GM20000 (cell line): ENCODE data around the gene FCER2.

Source experiments
- DNase-seq: peaks from one replicate; pipeline ENCODE4 v3.0.0; 2012; ENCODE audit warnings: low spot score
- TF ChIP-seq, protein P1 (sequence below): IDR thresholded peaks from 2 replicates; pipeline ENCODE4 v1.5.1; 2012; ENCODE audit warnings: mild to moderate bottlenecking, control low read depth; ENCODE audit errors: extremely low read depth, missing control alignments

FCER2 gene

DNA sequence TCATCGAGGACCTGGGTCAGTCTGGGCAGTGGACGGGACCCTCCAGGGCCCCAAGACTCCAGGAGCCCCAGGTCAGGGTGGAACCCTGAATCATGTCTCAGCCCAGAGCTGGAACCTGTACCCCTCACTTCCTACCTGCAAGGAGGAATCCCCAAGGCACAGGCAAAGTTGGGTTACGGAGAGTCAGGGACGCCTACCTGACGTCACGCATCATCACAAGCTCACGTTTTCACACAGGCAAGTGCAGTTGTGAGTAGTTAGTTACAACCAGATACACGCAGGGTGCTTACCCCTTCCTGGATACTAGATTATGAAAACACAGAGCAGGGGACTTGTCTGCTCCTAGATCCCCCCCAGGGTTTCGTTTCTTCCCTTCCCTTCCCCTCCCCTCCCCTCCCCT lies 31.1 kb downstream of the FCER2 start:
- TF ChIP-seq, protein P1, sequence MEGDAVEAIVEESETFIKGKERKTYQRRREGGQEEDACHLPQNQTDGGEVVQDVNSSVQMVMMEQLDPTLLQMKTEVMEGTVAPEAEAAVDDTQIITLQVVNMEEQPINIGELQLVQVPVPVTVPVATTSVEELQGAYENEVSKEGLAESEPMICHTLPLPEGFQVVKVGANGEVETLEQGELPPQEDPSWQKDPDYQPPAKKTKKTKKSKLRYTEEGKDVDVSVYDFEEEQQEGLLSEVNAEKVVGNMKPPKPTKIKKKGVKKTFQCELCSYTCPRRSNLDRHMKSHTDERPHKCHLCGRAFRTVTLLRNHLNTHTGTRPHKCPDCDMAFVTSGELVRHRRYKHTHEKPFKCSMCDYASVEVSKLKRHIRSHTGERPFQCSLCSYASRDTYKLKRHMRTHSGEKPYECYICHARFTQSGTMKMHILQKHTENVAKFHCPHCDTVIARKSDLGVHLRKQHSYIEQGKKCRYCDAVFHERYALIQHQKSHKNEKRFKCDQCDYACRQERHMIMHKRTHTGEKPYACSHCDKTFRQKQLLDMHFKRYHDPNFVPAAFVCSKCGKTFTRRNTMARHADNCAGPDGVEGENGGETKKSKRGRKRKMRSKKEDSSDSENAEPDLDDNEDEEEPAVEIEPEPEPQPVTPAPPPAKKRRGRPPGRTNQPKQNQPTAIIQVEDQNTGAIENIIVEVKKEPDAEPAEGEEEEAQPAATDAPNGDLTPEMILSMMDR: no peak
- DNase-seq: no peak

DNA sequence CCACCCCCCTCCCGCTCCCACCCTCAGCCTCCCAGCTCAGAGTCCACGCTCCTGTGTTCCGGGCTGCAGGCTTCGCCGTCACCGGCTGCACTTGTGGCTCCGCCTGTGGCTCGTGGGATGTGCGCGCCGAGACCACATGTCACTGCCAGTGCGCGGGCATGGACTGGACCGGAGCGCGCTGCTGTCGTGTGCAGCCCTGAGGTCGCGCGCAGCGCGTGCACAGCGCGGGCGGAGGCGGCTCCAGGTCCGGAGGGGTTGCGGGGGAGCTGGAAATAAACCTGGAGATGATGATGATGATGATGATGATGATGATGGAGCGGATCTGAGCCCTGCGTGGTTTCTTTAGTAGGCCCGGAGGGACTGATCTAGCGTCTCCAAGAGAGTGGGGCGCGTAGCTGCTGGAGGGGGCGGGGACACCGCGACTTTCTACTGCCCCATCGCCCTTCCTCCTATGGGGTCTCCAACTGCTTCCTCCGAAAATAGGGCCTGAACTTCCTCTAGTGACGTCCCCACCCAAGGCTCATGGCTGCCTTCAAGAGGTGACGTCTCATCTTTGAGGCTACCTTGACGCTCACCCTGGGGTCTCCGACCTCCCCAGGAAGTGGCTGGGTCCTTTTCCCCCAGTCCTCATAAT lies 31.7 kb downstream of the FCER2 start:
- DNase-seq: no peak
- TF ChIP-seq, protein P1: no peak

DNA sequence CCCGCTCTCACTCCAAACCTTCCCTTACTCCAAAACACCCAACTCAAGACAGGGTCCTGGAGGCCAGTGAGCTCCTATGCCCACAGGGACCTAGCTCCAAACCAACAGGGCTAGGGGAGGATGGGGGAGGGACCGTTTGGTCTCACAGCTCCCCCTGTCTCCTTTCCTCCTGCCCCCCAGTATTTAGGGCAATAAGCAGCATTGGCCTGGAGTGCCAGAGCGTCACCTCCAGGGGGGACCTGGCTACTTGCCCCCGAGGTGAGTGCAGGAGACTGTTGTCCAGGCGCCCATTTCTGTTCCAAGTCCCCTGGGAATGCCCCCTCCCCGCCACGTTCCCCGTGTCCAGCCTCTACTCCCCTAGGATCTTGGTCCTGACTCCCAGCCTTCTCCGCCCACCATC lies 32.3 kb downstream of the FCER2 start:
- TF ChIP-seq, protein P1: no peak
- no peak for DNase-seq

DNA sequence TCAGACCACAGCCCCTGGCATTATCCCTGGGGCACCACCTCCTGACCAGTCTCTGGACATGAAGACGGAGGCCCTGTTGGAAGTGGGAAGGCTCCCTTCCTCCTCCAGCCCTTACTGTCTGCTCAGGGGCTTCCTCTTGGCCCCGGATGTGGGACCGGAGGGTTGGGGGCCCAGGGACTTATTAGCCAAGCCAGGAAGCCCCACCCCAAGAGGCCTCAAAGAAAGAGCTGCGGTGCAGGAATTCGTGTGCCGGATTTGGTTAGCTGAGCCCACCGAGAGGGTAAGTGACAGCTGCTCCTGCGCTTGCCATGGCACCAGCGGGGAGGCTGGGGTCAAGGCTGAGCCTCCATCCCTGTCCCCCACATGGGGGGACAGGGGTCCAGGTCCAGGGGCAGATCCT lies 33.1 kb downstream of the FCER2 start, which contains the start of gene RETN:
Gene RETN (plus strand): TSS at position 208 of the 400 bp plus-strand sequence. CDS start 278 bp downstream, outside the sequence.
- TF ChIP-seq, protein P1: no peak
- DNase-seq: no peak

DNA sequence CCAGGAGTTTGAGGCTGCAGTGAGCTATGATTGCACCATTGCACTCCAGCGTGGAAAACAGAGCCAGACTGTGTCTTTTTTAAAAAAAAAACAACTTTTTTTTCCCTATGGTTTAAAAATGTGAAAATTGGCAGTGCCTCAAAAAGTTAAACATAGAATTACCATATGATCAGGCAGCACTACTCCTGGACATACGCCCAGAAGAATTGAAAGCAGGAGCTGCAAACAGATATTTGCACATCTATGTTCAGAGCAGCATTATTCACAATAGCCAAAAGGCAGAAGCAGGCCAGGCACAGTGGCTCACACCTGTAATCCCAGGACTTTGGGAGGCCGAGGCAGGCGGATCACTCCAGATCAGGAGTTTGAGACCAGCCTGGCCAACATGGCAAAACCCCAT lies 36.9 kb downstream of the FCER2 start:
- TF ChIP-seq, protein P1: no peak
- DNase-seq: no peak

DNA sequence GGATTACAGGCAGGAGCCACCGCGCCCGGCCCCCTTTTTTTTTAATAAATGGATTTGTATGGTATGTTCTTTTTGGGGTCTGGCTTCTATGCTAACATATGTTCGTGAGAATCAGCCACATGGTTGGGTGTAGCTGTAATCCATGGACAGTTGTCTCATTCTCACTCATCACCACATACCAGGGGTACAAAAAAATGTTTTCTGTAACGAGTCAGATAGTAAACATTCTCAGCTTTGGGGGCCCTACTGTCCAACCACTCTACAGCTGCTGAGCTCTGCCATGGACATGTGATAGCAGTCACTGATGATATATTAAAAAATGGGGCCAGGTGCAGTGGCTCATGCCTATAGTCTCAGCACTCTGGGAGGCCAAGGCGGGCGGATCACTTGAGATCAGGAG lies 38.2 kb downstream of the FCER2 start:
- no peak for DNase-seq
- TF ChIP-seq, protein P1: no peak

DNA sequence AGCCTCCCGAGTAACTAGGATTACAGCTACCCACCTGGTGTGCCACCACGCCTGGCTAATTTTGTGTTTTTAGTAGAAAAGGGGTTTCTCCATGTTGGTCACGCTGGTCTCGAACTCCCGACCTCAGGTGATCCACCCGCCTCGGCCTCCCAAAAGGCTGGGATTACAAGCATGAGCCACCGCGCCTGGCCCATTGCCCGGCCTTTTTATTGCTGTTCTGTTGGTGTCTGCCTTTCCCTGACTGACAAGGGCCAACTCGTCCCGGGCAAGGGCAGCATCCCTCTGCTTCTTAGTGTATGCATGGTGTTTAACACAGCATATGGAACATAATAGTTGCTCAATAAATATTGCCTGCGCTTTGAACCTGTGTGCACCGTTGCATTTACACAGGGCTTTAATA lies 39.3 kb downstream of the FCER2 start:
- DNase-seq: no peak
- TF ChIP-seq, protein P1: no peak
